GM23338 (cell line): Measurements from ENCODE around the gene BLTP3A. TPM values are rescaled to one million over a fixed set of nuclear protein-coding genes. Genes with fewer than 3 reads are reported as not detected.

Experiments used
- ATAC-seq: fragments of 200-7000 bp; cut with Tn5 transposase; 3 replicates; pipeline ENCODE4 v1.9.1; 2020
- DNase-seq: peaks from one replicate; pipeline ENCODE4 v3.0.0-alpha.2; 2015; ENCODE audit warnings: low spot score
- H2AFZ ChIP-seq: fragments of 200-600 bp; sonication (generic); 2 replicates; pipeline ENCODE4 v1.8.0; 2016; ENCODE audit warnings: antibody characterized with exemption, mild to moderate bottlenecking, moderate library complexity
- H3F3A ChIP-seq: fragments of 200-600 bp; sonication (generic); replicated peaks from 2 replicates; pipeline ENCODE4 v1.8.0; 2017; ENCODE audit warnings: antibody characterized with exemption, mixed run types, low read depth
- H3K27ac ChIP-seq: fragments of 200-600 bp; sonication (generic); 2 replicates; pipeline ENCODE4 v1.6.1; 2016; ENCODE audit warnings: low read depth
- H3K27me3 ChIP-seq: fragments of 200-600 bp; sonication (generic); 2 replicates; pipeline ENCODE4 v1.8.0; 2016; ENCODE audit warnings: mild to moderate bottlenecking, mixed run types, moderate library complexity; ENCODE audit not compliant: insufficient read depth
- H3K36me3 ChIP-seq: fragments of 200-600 bp; sonication (generic); 2 replicates; pipeline ENCODE4 v1.8.0; 2016; ENCODE audit warnings: mild to moderate bottlenecking; ENCODE audit not compliant: insufficient read depth
- H3K4me1 ChIP-seq: fragments of 200-600 bp; sonication (generic); 2 replicates; pipeline ENCODE4 v1.8.0; 2016; ENCODE audit warnings: mild to moderate bottlenecking, moderate library complexity; ENCODE audit not compliant: insufficient read depth
- H3K4me2 ChIP-seq: fragments of 200-600 bp; sonication (generic); 2 replicates; pipeline ENCODE4 v1.7.1; 2017; ENCODE audit warnings: mixed run types
- H3K4me3 ChIP-seq: fragments of 200-600 bp; sonication (generic); 2 replicates; pipeline ENCODE4 v1.6.1; 2016; ENCODE audit warnings: mixed run types
- H3K79me2 ChIP-seq: fragments of 200-600 bp; sonication (generic); replicated peaks from 2 replicates; pipeline ENCODE4 v1.8.0; 2017; ENCODE audit warnings: mild to moderate bottlenecking; ENCODE audit not compliant: insufficient read depth
- H3K9me2 ChIP-seq: fragments of 200-600 bp; sonication (generic); 2 replicates; pipeline ENCODE4 v1.8.0; 2017; ENCODE audit not compliant: insufficient read depth
- H4K20me1 ChIP-seq: fragments of 200-600 bp; sonication (generic); replicated peaks from 2 replicates; pipeline ENCODE4 v1.8.0; 2017; ENCODE audit warnings: mild to moderate bottlenecking; ENCODE audit not compliant: insufficient read depth
- H3K27ac Mint-ChIP-seq: 2 replicates; pipeline ENCODE4 v1.8.0; 2020; ENCODE audit warnings: inconsistent platforms, mild to moderate bottlenecking, moderate library complexity, mixed read lengths
- H3K27me3 Mint-ChIP-seq: 3 replicates; pipeline ENCODE4 v1.8.0; 2022; ENCODE audit warnings: low read depth, mild to moderate bottlenecking, moderate library complexity, mixed read lengths, inconsistent platforms; ENCODE audit not compliant: insufficient read depth, poor library complexity
- H3K36me3 Mint-ChIP-seq: 3 replicates; pipeline ENCODE4 v1.8.0; 2021; ENCODE audit warnings: low read depth, mild to moderate bottlenecking, inconsistent platforms, moderate library complexity, mixed read lengths
- H3K4me1 Mint-ChIP-seq: 3 replicates; pipeline ENCODE4 v1.8.0; 2020; ENCODE audit warnings: mild to moderate bottlenecking, inconsistent platforms, mixed read lengths
- H3K4me3 Mint-ChIP-seq: 3 replicates; pipeline ENCODE4 v1.8.0; 2021; ENCODE audit warnings: moderate library complexity, mild to moderate bottlenecking, inconsistent platforms, mixed read lengths
- H3K9me3 Mint-ChIP-seq: 3 replicates; pipeline ENCODE4 v1.8.0; 2020; ENCODE audit warnings: moderate library complexity, mild to moderate bottlenecking, inconsistent platforms, mixed read lengths
- EZH2 ChIP-seq: fragments of 200-600 bp; sonication (generic); IDR thresholded peaks from one replicate; pipeline ENCODE4 v1.8.0; 2017; ENCODE audit warnings: antibody characterized with exemption, mild to moderate bottlenecking, low read depth; ENCODE audit not compliant: unreplicated experiment
- EZH2phosphoT487 ChIP-seq: fragments of 200-600 bp; sonication (generic); IDR thresholded peaks from one replicate; pipeline ENCODE4 v1.8.1; 2018; ENCODE audit warnings: antibody characterized with exemption; ENCODE audit not compliant: unreplicated experiment
- JUNB ChIP-seq: IDR thresholded peaks from one replicate; pipeline ENCODE4 v1.6.1; 2016; ENCODE audit warnings: antibody characterized with exemption; ENCODE audit not compliant: unreplicated experiment
- NANOG ChIP-seq: IDR thresholded peaks from 2 replicates; pipeline ENCODE4 v1.6.1; 2016; ENCODE audit warnings: antibody characterized with exemption, borderline replicate concordance
- POLR2AphosphoS5 ChIP-seq: IDR thresholded peaks from 2 replicates; pipeline ENCODE4 v1.6.1; 2016; ENCODE audit warnings: antibody characterized with exemption, low read depth
- STAT1 ChIP-seq: IDR thresholded peaks from one replicate; pipeline ENCODE4 v1.6.1; 2016; ENCODE audit warnings: antibody characterized with exemption; ENCODE audit not compliant: unreplicated experiment
- ZNF114 ChIP-seq: fragments of 250-450 bp; sonication (Bioruptor Pico); IDR thresholded peaks from 2 replicates; pipeline ENCODE4 v1.5.0; 2020; ENCODE audit warnings: mild to moderate bottlenecking, moderate library complexity
- ZNF331 ChIP-seq: fragments of 250-450 bp; sonication (Bioruptor Pico); IDR thresholded peaks from 2 replicates; pipeline ENCODE4 v1.5.0; 2020; ENCODE audit warnings: low read depth, mild to moderate bottlenecking, moderate library complexity
- polyA plus RNA-seq: library from polyadenylated mRNA; unstranded; fragments of >200 nt; fragmentation: Nextera tagmentation; extraction: Ambion mirVana; gene quantifications from 2 replicates; pipeline ENCODE4 v1.2.1, GENCODE V29; 2016
- total RNA-seq: library from RNA; depleted of rRNA; stranded (reverse); fragments of >200 nt; shearing (Covaris generic); gene quantifications from 2 replicates; pipeline ENCODE4 v1.2.3, GENCODE V29; 2014
- TF ChIP-seq, protein P1 (sequence below): IDR thresholded peaks from one replicate; pipeline ENCODE4 v1.6.1; 2018; ENCODE audit warnings: antibody characterized with exemption; ENCODE audit not compliant: unreplicated experiment
- TF ChIP-seq, protein P2 (sequence below), 2 experiments: fragments of 200-600 bp in 1 of 2; sonication (generic) in 1 of 2; conservative IDR thresholded peaks; 2 replicates each; pipeline versions ENCODE4 v1.5.1 to v1.6.1; 2016 to 2017; ENCODE audit warnings: antibody characterized with exemption in 2 of 2, low read depth in 2 of 2, mild to moderate bottlenecking in 2 of 2, moderate library complexity in 1 of 2

BLTP3A gene
- total and polyA plus RNA-seq, 2 experiments from 2014 or later = 2.9 to 18.4 TPM

DNA sequence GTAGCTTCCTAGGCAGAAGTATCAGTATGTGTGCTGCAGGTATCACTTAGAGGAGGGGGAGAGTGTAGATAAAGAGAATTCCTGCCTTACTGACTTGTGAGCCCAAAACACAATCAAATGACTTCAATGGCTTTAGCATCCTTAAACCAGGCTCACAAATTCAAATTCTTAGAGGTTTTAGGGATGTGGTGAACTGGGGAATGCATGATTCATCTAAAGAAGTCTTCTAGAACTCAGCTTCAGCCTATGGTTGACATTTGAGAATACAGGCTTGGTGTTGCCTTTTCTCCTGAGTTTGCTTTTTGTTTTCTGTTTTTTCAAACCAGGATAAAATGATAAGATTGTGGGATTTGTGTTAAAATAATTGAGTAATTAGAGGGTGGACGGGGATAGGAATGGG, 20.2 kb upstream of the BLTP3A start:
- Histone ChIP-seq H3K79me2 (no peaks in the 10 kb centered on the region), H3K4me3 (no peak overlapping the region), H3F3A (no peaks in the 10 kb centered on the region), H3K27me3 (no peaks in the 10 kb centered on the region), H3K4me2 (no peak overlapping the region), H3K27ac (no peak overlapping the region), H3K4me1 (no peaks in the 10 kb centered on the region), H2AFZ (no peak overlapping the region), H3K9me2 (no peaks in the 10 kb centered on the region), H4K20me1 (peaks cover 6% of the 10 kb centered on the region), H3K36me3 (peaks cover 43% of the 10 kb centered on the region)
- Mint-ChIP-seq H3K36me3 (peaks cover 78% of the 10 kb centered on the region), H3K27ac (no peak overlapping the region), H3K4me3 (no peak overlapping the region), H3K4me1 (no peaks in the 10 kb centered on the region), H3K9me3 (no peaks in the 10 kb centered on the region), H3K27me3 (peaks cover 6% of the 10 kb centered on the region)
- TF ChIP-seq JUNB = no peak
- no peak for TF ChIP-seq EZH2
- TF ChIP-seq, protein P1, sequence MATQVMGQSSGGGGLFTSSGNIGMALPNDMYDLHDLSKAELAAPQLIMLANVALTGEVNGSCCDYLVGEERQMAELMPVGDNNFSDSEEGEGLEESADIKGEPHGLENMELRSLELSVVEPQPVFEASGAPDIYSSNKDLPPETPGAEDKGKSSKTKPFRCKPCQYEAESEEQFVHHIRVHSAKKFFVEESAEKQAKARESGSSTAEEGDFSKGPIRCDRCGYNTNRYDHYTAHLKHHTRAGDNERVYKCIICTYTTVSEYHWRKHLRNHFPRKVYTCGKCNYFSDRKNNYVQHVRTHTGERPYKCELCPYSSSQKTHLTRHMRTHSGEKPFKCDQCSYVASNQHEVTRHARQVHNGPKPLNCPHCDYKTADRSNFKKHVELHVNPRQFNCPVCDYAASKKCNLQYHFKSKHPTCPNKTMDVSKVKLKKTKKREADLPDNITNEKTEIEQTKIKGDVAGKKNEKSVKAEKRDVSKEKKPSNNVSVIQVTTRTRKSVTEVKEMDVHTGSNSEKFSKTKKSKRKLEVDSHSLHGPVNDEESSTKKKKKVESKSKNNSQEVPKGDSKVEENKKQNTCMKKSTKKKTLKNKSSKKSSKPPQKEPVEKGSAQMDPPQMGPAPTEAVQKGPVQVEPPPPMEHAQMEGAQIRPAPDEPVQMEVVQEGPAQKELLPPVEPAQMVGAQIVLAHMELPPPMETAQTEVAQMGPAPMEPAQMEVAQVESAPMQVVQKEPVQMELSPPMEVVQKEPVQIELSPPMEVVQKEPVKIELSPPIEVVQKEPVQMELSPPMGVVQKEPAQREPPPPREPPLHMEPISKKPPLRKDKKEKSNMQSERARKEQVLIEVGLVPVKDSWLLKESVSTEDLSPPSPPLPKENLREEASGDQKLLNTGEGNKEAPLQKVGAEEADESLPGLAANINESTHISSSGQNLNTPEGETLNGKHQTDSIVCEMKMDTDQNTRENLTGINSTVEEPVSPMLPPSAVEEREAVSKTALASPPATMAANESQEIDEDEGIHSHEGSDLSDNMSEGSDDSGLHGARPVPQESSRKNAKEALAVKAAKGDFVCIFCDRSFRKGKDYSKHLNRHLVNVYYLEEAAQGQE = no peak
- TF ChIP-seq STAT1 = no peak
- no peak for ATAC-seq
- no peak for DNase-seq

DNA sequence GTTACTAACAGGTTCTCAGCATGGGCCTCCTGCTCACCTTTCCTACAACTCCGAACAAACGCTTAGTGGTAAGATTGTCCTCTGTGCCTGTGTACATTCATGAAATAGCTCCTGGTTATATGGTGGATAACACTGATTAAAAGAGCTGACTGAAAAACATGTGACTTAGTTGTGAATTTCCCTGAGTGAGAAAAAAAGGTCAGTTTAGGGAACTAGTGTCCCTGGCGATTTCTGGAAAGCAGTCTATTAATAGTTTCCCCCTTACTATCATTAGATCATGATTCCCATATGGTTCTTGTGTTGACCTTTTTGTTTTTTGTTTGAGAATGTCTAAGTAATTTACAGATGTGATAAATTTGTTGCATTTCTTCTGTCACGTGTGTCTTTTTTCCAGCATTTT, 18.9 kb upstream of the BLTP3A start:
- no peak overlapping the region for H3K27ac Mint-ChIP-seq
- no peak overlapping the region for H3K4me3 ChIP-seq
- H4K20me1 ChIP-seq = peaks cover 6% of the 10 kb centered on the region
- H3K27me3 Mint-ChIP-seq = peaks cover 6% of the 10 kb centered on the region
- peaks cover 36% of the 10 kb centered on the region for H3K36me3 ChIP-seq
- no peak overlapping the region for H3K4me2 ChIP-seq
- no peak overlapping the region for H3K27ac ChIP-seq
- H3K4me1 ChIP-seq = no peaks in the 10 kb centered on the region
- H3K36me3 Mint-ChIP-seq = peaks cover 67% of the 10 kb centered on the region
- ATAC-seq (no peak), DNase-seq (no peak)
- no peaks in the 10 kb centered on the region for H3K4me1 Mint-ChIP-seq
- no peaks in the 10 kb centered on the region for H3K9me3 Mint-ChIP-seq
- no peak overlapping the region for H2AFZ ChIP-seq
- no peak overlapping the region for H3K4me3 Mint-ChIP-seq
- H3K9me2 ChIP-seq = no peaks in the 10 kb centered on the region
- H3K79me2 ChIP-seq = no peaks in the 10 kb centered on the region
- no peaks in the 10 kb centered on the region for H3K27me3 ChIP-seq
- TF ChIP-seq, protein P1 = no peak
- TF ChIP-seq EZH2phosphoT487 (no peak), ZNF114 (no peak), EZH2 (no peak), JUNB (no peak), ZNF331 (CRISPR knock-in tag) (no peak), NANOG (no peak), POLR2AphosphoS5 (no peak)
- TF ChIP-seq, protein P2, sequence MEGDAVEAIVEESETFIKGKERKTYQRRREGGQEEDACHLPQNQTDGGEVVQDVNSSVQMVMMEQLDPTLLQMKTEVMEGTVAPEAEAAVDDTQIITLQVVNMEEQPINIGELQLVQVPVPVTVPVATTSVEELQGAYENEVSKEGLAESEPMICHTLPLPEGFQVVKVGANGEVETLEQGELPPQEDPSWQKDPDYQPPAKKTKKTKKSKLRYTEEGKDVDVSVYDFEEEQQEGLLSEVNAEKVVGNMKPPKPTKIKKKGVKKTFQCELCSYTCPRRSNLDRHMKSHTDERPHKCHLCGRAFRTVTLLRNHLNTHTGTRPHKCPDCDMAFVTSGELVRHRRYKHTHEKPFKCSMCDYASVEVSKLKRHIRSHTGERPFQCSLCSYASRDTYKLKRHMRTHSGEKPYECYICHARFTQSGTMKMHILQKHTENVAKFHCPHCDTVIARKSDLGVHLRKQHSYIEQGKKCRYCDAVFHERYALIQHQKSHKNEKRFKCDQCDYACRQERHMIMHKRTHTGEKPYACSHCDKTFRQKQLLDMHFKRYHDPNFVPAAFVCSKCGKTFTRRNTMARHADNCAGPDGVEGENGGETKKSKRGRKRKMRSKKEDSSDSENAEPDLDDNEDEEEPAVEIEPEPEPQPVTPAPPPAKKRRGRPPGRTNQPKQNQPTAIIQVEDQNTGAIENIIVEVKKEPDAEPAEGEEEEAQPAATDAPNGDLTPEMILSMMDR (conservative IDR thresholded peaks at IDR 0.05; ENCODE audit: low read depth in 2 of 2) = no peak
- H3F3A ChIP-seq = no peaks in the 10 kb centered on the region
